GM23338 (cell line): ENCODE measurements around the gene IRF8. TPM values are rescaled to one million over a fixed set of nuclear protein-coding genes. Genes with fewer than 3 reads are reported as not detected.

Source experiments
- ATAC-seq: fragments of 200-7000 bp; cut with Tn5 transposase; 3 replicates; pipeline ENCODE4 v1.9.1; 2020
- DNase-seq: peaks from one replicate; pipeline ENCODE4 v3.0.0-alpha.2; 2015; ENCODE audit warnings: low spot score
- H2AFZ ChIP-seq: fragments of 200-600 bp; sonication (generic); 2 replicates; pipeline ENCODE4 v1.8.0; 2016; ENCODE audit warnings: antibody characterized with exemption, mild to moderate bottlenecking, moderate library complexity
- H3F3A ChIP-seq: fragments of 200-600 bp; sonication (generic); replicated peaks from 2 replicates; pipeline ENCODE4 v1.8.0; 2017; ENCODE audit warnings: antibody characterized with exemption, mixed run types, low read depth
- H3K27ac ChIP-seq: fragments of 200-600 bp; sonication (generic); 2 replicates; pipeline ENCODE4 v1.6.1; 2016; ENCODE audit warnings: low read depth
- H3K27me3 ChIP-seq: fragments of 200-600 bp; sonication (generic); 2 replicates; pipeline ENCODE4 v1.8.0; 2016; ENCODE audit warnings: mild to moderate bottlenecking, mixed run types, moderate library complexity; ENCODE audit not compliant: insufficient read depth
- H3K36me3 ChIP-seq: fragments of 200-600 bp; sonication (generic); 2 replicates; pipeline ENCODE4 v1.8.0; 2016; ENCODE audit warnings: mild to moderate bottlenecking; ENCODE audit not compliant: insufficient read depth
- H3K4me1 ChIP-seq: fragments of 200-600 bp; sonication (generic); 2 replicates; pipeline ENCODE4 v1.8.0; 2016; ENCODE audit warnings: mild to moderate bottlenecking, moderate library complexity; ENCODE audit not compliant: insufficient read depth
- H3K4me2 ChIP-seq: fragments of 200-600 bp; sonication (generic); 2 replicates; pipeline ENCODE4 v1.7.1; 2017; ENCODE audit warnings: mixed run types
- H3K4me3 ChIP-seq: fragments of 200-600 bp; sonication (generic); 2 replicates; pipeline ENCODE4 v1.6.1; 2016; ENCODE audit warnings: mixed run types
- H3K79me2 ChIP-seq: fragments of 200-600 bp; sonication (generic); replicated peaks from 2 replicates; pipeline ENCODE4 v1.8.0; 2017; ENCODE audit warnings: mild to moderate bottlenecking; ENCODE audit not compliant: insufficient read depth
- H3K9me2 ChIP-seq: fragments of 200-600 bp; sonication (generic); 2 replicates; pipeline ENCODE4 v1.8.0; 2017; ENCODE audit not compliant: insufficient read depth
- H4K20me1 ChIP-seq: fragments of 200-600 bp; sonication (generic); replicated peaks from 2 replicates; pipeline ENCODE4 v1.8.0; 2017; ENCODE audit warnings: mild to moderate bottlenecking; ENCODE audit not compliant: insufficient read depth
- H3K27ac Mint-ChIP-seq: 2 replicates; pipeline ENCODE4 v1.8.0; 2020; ENCODE audit warnings: inconsistent platforms, mild to moderate bottlenecking, moderate library complexity, mixed read lengths
- H3K27me3 Mint-ChIP-seq: 3 replicates; pipeline ENCODE4 v1.8.0; 2022; ENCODE audit warnings: low read depth, mild to moderate bottlenecking, moderate library complexity, mixed read lengths, inconsistent platforms; ENCODE audit not compliant: insufficient read depth, poor library complexity
- H3K36me3 Mint-ChIP-seq: 3 replicates; pipeline ENCODE4 v1.8.0; 2021; ENCODE audit warnings: low read depth, mild to moderate bottlenecking, inconsistent platforms, moderate library complexity, mixed read lengths
- H3K4me1 Mint-ChIP-seq: 3 replicates; pipeline ENCODE4 v1.8.0; 2020; ENCODE audit warnings: mild to moderate bottlenecking, inconsistent platforms, mixed read lengths
- H3K4me3 Mint-ChIP-seq: 3 replicates; pipeline ENCODE4 v1.8.0; 2021; ENCODE audit warnings: moderate library complexity, mild to moderate bottlenecking, inconsistent platforms, mixed read lengths
- H3K9me3 Mint-ChIP-seq: 3 replicates; pipeline ENCODE4 v1.8.0; 2020; ENCODE audit warnings: moderate library complexity, mild to moderate bottlenecking, inconsistent platforms, mixed read lengths
- CREB1 ChIP-seq: fragments of 250-450 bp; sonication (Bioruptor Pico); IDR thresholded peaks from 2 replicates; pipeline ENCODE4 v1.5.0; 2020; ENCODE audit warnings: low read depth, mild to moderate bottlenecking, moderate library complexity
- CTCF ChIP-seq, 2 experiments: fragments of 200-600 bp in 1 of 2; sonication (generic) in 1 of 2; conservative IDR thresholded peaks; 2 replicates each; pipeline versions ENCODE4 v1.5.1 to v1.6.1; 2016 to 2017; ENCODE audit warnings: antibody characterized with exemption in 2 of 2, low read depth in 2 of 2, mild to moderate bottlenecking in 2 of 2, moderate library complexity in 1 of 2
- ETS1 ChIP-seq: IDR thresholded peaks from 2 replicates; pipeline ENCODE4 v1.6.1; 2016; ENCODE audit warnings: antibody characterized with exemption
- EZH2 ChIP-seq: fragments of 200-600 bp; sonication (generic); IDR thresholded peaks from one replicate; pipeline ENCODE4 v1.8.0; 2017; ENCODE audit warnings: antibody characterized with exemption, mild to moderate bottlenecking, low read depth; ENCODE audit not compliant: unreplicated experiment
- EZH2phosphoT487 ChIP-seq: fragments of 200-600 bp; sonication (generic); IDR thresholded peaks from one replicate; pipeline ENCODE4 v1.8.1; 2018; ENCODE audit warnings: antibody characterized with exemption; ENCODE audit not compliant: unreplicated experiment
- JUNB ChIP-seq: IDR thresholded peaks from one replicate; pipeline ENCODE4 v1.6.1; 2016; ENCODE audit warnings: antibody characterized with exemption; ENCODE audit not compliant: unreplicated experiment
- NANOG ChIP-seq: IDR thresholded peaks from 2 replicates; pipeline ENCODE4 v1.6.1; 2016; ENCODE audit warnings: antibody characterized with exemption, borderline replicate concordance
- POLR2AphosphoS5 ChIP-seq: IDR thresholded peaks from 2 replicates; pipeline ENCODE4 v1.6.1; 2016; ENCODE audit warnings: antibody characterized with exemption, low read depth
- REST ChIP-seq: IDR thresholded peaks from one replicate; pipeline ENCODE4 v1.6.1; 2018; ENCODE audit warnings: antibody characterized with exemption; ENCODE audit not compliant: unreplicated experiment
- STAT1 ChIP-seq: IDR thresholded peaks from one replicate; pipeline ENCODE4 v1.6.1; 2016; ENCODE audit warnings: antibody characterized with exemption; ENCODE audit not compliant: unreplicated experiment
- ZNF114 ChIP-seq: fragments of 250-450 bp; sonication (Bioruptor Pico); IDR thresholded peaks from 2 replicates; pipeline ENCODE4 v1.5.0; 2020; ENCODE audit warnings: mild to moderate bottlenecking, moderate library complexity
- ZNF331 ChIP-seq: fragments of 250-450 bp; sonication (Bioruptor Pico); IDR thresholded peaks from 2 replicates; pipeline ENCODE4 v1.5.0; 2020; ENCODE audit warnings: low read depth, mild to moderate bottlenecking, moderate library complexity
- ZNF462 ChIP-seq: fragments of 250-450 bp; sonication (Bioruptor Pico); IDR thresholded peaks from 2 replicates; pipeline ENCODE4 v1.5.0; 2020; ENCODE audit warnings: mild to moderate bottlenecking, moderate library complexity
- polyA plus RNA-seq: library from polyadenylated mRNA; unstranded; fragments of >200 nt; fragmentation: Nextera tagmentation; extraction: Ambion mirVana; gene quantifications from 2 replicates; pipeline ENCODE4 v1.2.1, GENCODE V29; 2016
- total RNA-seq: library from RNA; depleted of rRNA; stranded (reverse); fragments of >200 nt; shearing (Covaris generic); gene quantifications from 2 replicates; pipeline ENCODE4 v1.2.3, GENCODE V29; 2014

The IRF8 gene
- total and polyA plus RNA-seq, 2 experiments from 2014 or later, result 0.47 to 2.8 TPM

- Mint-ChIP-seq H3K9me3 (peaks cover 18% of the 10 kb centered on the region), H3K27ac (no peak overlapping the region), H3K4me3 (no peak overlapping the region), H3K27me3 (no peaks in the 10 kb centered on the region), H3K36me3 (peaks cover 12% of the 10 kb centered on the region), H3K4me1 (peaks cover 21% of the 10 kb centered on the region)
- Histone ChIP-seq H3K79me2 (no peaks in the 10 kb centered on the region), H3K4me2 (no peak overlapping the region), H3F3A (no peaks in the 10 kb centered on the region), H2AFZ (no peak overlapping the region), H3K27ac (no peak overlapping the region), H3K27me3 (no peaks in the 10 kb centered on the region), H3K4me1 (peaks cover 10% of the 10 kb centered on the region; the same call in 1 of the 2 replicates), H3K9me2 (no peaks in the 10 kb centered on the region), H4K20me1 (no peaks in the 10 kb centered on the region), H3K4me3 (no peak overlapping the region), H3K36me3 (no peaks in the 10 kb centered on the region)
- no peak for TF ChIP-seq REST
- no peak for TF ChIP-seq CREB1 (CRISPR knock-in tag)
- TF ChIP-seq POLR2AphosphoS5, result no peak
- no peak for TF ChIP-seq EZH2phosphoT487
- no peak for TF ChIP-seq NANOG
- TF ChIP-seq EZH2, result no peak
- no peak for TF ChIP-seq CTCF (conservative IDR thresholded peaks at IDR 0.05; ENCODE audit: low read depth in 2 of 2)
- TF ChIP-seq STAT1, result no peak
- no peak for TF ChIP-seq JUNB
- no peak for TF ChIP-seq ZNF331 (CRISPR knock-in tag)
- TF ChIP-seq ZNF114 (CRISPR knock-in tag), result no peak
- no peak for TF ChIP-seq ZNF462 (CRISPR knock-in tag)
- no peak for TF ChIP-seq ETS1
- DNase-seq (no peak), ATAC-seq (no peak)
These were observed 29.8 kb upstream of the IRF8 start for GRCh38 chr16:85869206-85869605.
